Effector memory CD8-positive, alpha-beta T cell (primary cell): Measurements from ENCODE around the gene CHAMP1.
"Not testable (repeated sequence)": the region's sequence is repeated elsewhere in the genome, so short reads cannot be mapped to it uniquely, and the experiment has no call there.

ENCODE experiments used
- ATAC-seq: fragments of 150-1000 bp; cut with Tn5 transposase; replicated peaks from 2 replicates; pipeline ENCODE4 v1.10.0; 2021; ENCODE audit warnings: mild to moderate bottlenecking, moderate library complexity
- DNase-seq, 3 experiments: peaks; one replicate each; pipeline ENCODE4 v3.0.0; 2021
- H3K27ac Mint-ChIP-seq, 2 donors: one replicate each; pipeline ENCODE4 v1.8.0; 2022; ENCODE audit warnings: mild to moderate bottlenecking in 2 of 2, mixed read lengths in 2 of 2, moderate library complexity in 2 of 2
- H3K27me3 Mint-ChIP-seq, 2 donors: one replicate each; pipeline ENCODE4 v1.8.0; 2022; ENCODE audit warnings: mixed read lengths in 2 of 2
- H3K36me3 Mint-ChIP-seq: one replicate; pipeline ENCODE4 v1.8.0; 2022; ENCODE audit warnings: mild to moderate bottlenecking, moderate library complexity, mixed read lengths; ENCODE audit not compliant: insufficient read depth
- H3K4me1 Mint-ChIP-seq, 2 donors: one replicate each; pipeline ENCODE4 v1.8.0; 2022; ENCODE audit warnings: low read depth in 2 of 2, mixed read lengths in 2 of 2
- H3K4me3 Mint-ChIP-seq, 2 donors: one replicate each; pipeline ENCODE4 v1.8.0; 2022; ENCODE audit warnings: mild to moderate bottlenecking in 2 of 2, mixed read lengths in 2 of 2, moderate library complexity in 2 of 2
- H3K9me3 Mint-ChIP-seq, 2 donors: one replicate each; pipeline ENCODE4 v1.8.0; 2022; ENCODE audit warnings: mixed read lengths in 2 of 2

The CHAMP1 gene

GRCh38 chr13:114328034-114328433 is 13.7 kb downstream of the CHAMP1 start:
- Mint-ChIP-seq H3K9me3 (no peaks in the 10 kb centered on the region), H3K27ac (peak overlapping the region in 1 of 2 donors; percentile 38), H3K27me3 (no peaks in the 10 kb centered on the region), H3K4me1 (peaks cover 13 to 18% of the 10 kb centered on the region in 2 donors), H3K36me3 (peaks cover 27% of the 10 kb centered on the region), H3K4me3 (no peak overlapping the region)
- ATAC-seq (no peak), DNase-seq (no peak)

- Mint-ChIP-seq H3K27me3 (no peaks in the 10 kb centered on the region), H3K9me3 (no peaks in the 10 kb centered on the region), H3K4me3 (no peak overlapping the region), H3K36me3 (peaks cover 24% of the 10 kb centered on the region), H3K27ac (peak overlapping the region in 1 of 2 donors; percentile 38), H3K4me1 (peaks cover 13 to 18% of the 10 kb centered on the region in 2 donors)
- ATAC-seq (no peak), DNase-seq (no peak)
These were observed 14.3 kb downstream of the CHAMP1 start for GRCh38 chr13:114328595-114328994.

- Mint-ChIP-seq H3K9me3 (no peaks in the 10 kb centered on the region), H3K4me1 (peaks cover 20 to 24% of the 10 kb centered on the region in 2 donors), H3K27me3 (no peaks in the 10 kb centered on the region), H3K36me3 (peaks cover 11% of the 10 kb centered on the region), H3K4me3 (no peak overlapping the region), H3K27ac (no peak overlapping the region)
- ATAC-seq, result no peak
- DNase-seq, result no peak
These were observed 15.8 kb downstream of the CHAMP1 start for GRCh38 chr13:114330086-114330485.

GRCh38 chr13:114333881-114334280 is 19.6 kb downstream of the CHAMP1 start:
- H3K4me1 Mint-ChIP-seq, result peaks cover 9 to 10% of the 10 kb centered on the region in 2 donors
- H3K36me3 Mint-ChIP-seq, DNase-seq, H3K27me3 Mint-ChIP-seq, H3K9me3 Mint-ChIP-seq, ATAC-seq: not testable (repeated sequence)
- H3K4me3 Mint-ChIP-seq, result peak overlapping the region; percentile 74 to 75
- peak overlapping the region; percentile 78 to 86 for H3K27ac Mint-ChIP-seq

GRCh38 chr13:114334305-114335053 is 20.2 kb downstream of the CHAMP1 start:
- peak overlapping the region; percentile 74 to 75 for H3K4me3 Mint-ChIP-seq
- DNase-seq (no peak), ATAC-seq (no peak)
- H3K36me3 Mint-ChIP-seq, result peaks cover 6% of the 10 kb centered on the region
- peaks cover 9 to 11% of the 10 kb centered on the region in 2 donors for H3K4me1 Mint-ChIP-seq
- no peaks in the 10 kb centered on the region for H3K27me3 Mint-ChIP-seq
- H3K9me3 Mint-ChIP-seq, result no peaks in the 10 kb centered on the region
- peak overlapping the region; percentile 78 to 86 for H3K27ac Mint-ChIP-seq

GRCh38 chr13:114336457-114336856 is 22.2 kb downstream of the CHAMP1 start:
- not testable (repeated sequence) for ATAC-seq, H3K4me3 Mint-ChIP-seq, DNase-seq, H3K9me3 Mint-ChIP-seq, H3K27ac Mint-ChIP-seq, H3K27me3 Mint-ChIP-seq, H3K36me3 Mint-ChIP-seq
- H3K4me1 Mint-ChIP-seq, result peaks cover 25 to 27% of the 10 kb centered on the region in 2 donors

- Mint-ChIP-seq H3K9me3 (no peaks in the 10 kb centered on the region), H3K27me3 (peaks cover 0 to 4% of the 10 kb centered on the region in 2 donors), H3K4me1 (peaks cover 23 to 26% of the 10 kb centered on the region in 2 donors), H3K36me3 (peaks cover 5% of the 10 kb centered on the region), H3K27ac (no peak overlapping the region), H3K4me3 (no peak overlapping the region)
- DNase-seq, result no peak
- no peak for ATAC-seq
These were observed 24.7 kb downstream of the CHAMP1 start for GRCh38 chr13:114338959-114339358.

- ATAC-seq (peak; percentile 92), DNase-seq (peak; percentile 60 to 62 (median 62))
- Mint-ChIP-seq H3K27me3 (peaks cover 0 to 5% of the 10 kb centered on the region in 2 donors), H3K9me3 (no peaks in the 10 kb centered on the region), H3K36me3 (peaks cover 5% of the 10 kb centered on the region), H3K4me3 (peak overlapping the region; percentile 49 to 65), H3K4me1 (peaks cover 17 to 18% of the 10 kb centered on the region in 2 donors), H3K27ac (peak overlapping the region; percentile 1 to 30)
These were observed 25.7 kb downstream of the CHAMP1 start for GRCh38 chr13:114339857-114340534.

GRCh38 chr13:114341003-114341777 is 26.9 kb downstream of the CHAMP1 start:
- Mint-ChIP-seq H3K27me3 (peaks cover 0 to 8% of the 10 kb centered on the region in 2 donors), H3K4me3 (peak overlapping the region; percentile 34 to 49), H3K36me3 (peaks cover 5% of the 10 kb centered on the region), H3K27ac (no peak overlapping the region), H3K9me3 (no peaks in the 10 kb centered on the region), H3K4me1 (peaks cover 16 to 17% of the 10 kb centered on the region in 2 donors)
- no peak for ATAC-seq
- no peak for DNase-seq

- not testable (repeated sequence) for H3K27ac Mint-ChIP-seq, H3K4me3 Mint-ChIP-seq, DNase-seq, ATAC-seq, H3K36me3 Mint-ChIP-seq, H3K9me3 Mint-ChIP-seq, H3K4me1 Mint-ChIP-seq
- peaks cover 31 to 40% of the 10 kb centered on the region in 2 donors for H3K27me3 Mint-ChIP-seq
These were observed 33.0 kb downstream of the CHAMP1 start for GRCh38 chr13:114347256-114347655.

GRCh38 chr13:114352763-114353162 is 38.5 kb downstream of the CHAMP1 start:
- not testable (repeated sequence) for H3K27ac Mint-ChIP-seq, H3K9me3 Mint-ChIP-seq, H3K4me3 Mint-ChIP-seq, ATAC-seq, H3K36me3 Mint-ChIP-seq, H3K4me1 Mint-ChIP-seq
- DNase-seq, result peak in 1 of 3 experiments; percentile 23
- peaks cover 24 to 26% of the 10 kb centered on the region in 2 donors for H3K27me3 Mint-ChIP-seq

- not testable (repeated sequence) for H3K4me1 Mint-ChIP-seq, ATAC-seq, H3K36me3 Mint-ChIP-seq, H3K27ac Mint-ChIP-seq, H3K9me3 Mint-ChIP-seq, H3K4me3 Mint-ChIP-seq, DNase-seq
- peaks cover 18 to 20% of the 10 kb centered on the region in 2 donors for H3K27me3 Mint-ChIP-seq
These were observed 39.1 kb downstream of the CHAMP1 start for GRCh38 chr13:114353382-114353781.
